IPS-20b (cell line): ENCODE results near the gene PRSS56.

ENCODE experiments used
- H3K27ac ChIP-seq: one replicate; pipeline ENCODE4 v1.5.1; 2013; ENCODE audit warnings: low read length
- H3K27me3 ChIP-seq: 2 replicates; pipeline ENCODE4 v1.6.1; 2013; ENCODE audit warnings: mild to moderate bottlenecking, low read length, inconsistent platforms; ENCODE audit not compliant: insufficient read depth
- H3K36me3 ChIP-seq: 2 replicates; pipeline ENCODE4 v1.6.1; 2013; ENCODE audit warnings: low read depth, mild to moderate bottlenecking, inconsistent platforms, low read length, moderate library complexity; ENCODE audit not compliant: insufficient read depth
- H3K4me1 ChIP-seq: 2 replicates; pipeline ENCODE4 v1.6.1; 2013; ENCODE audit warnings: mild to moderate bottlenecking, control low read depth, inconsistent platforms, low read length, moderate library complexity; ENCODE audit not compliant: insufficient read depth
- H3K4me3 ChIP-seq: 2 replicates; pipeline ENCODE4 v1.5.1; 2013; ENCODE audit warnings: mild to moderate bottlenecking, low read length, inconsistent platforms
- H3K9ac ChIP-seq: 2 replicates; pipeline ENCODE4 v1.6.1; 2013; ENCODE audit warnings: low read depth, mild to moderate bottlenecking, inconsistent platforms, low read length, moderate library complexity
- H3K9me3 ChIP-seq: 2 replicates; pipeline ENCODE4 v1.6.1; 2013; ENCODE audit warnings: mild to moderate bottlenecking, low read depth, low read length, inconsistent platforms; ENCODE audit not compliant: insufficient read depth

PRSS56 gene

DNA sequence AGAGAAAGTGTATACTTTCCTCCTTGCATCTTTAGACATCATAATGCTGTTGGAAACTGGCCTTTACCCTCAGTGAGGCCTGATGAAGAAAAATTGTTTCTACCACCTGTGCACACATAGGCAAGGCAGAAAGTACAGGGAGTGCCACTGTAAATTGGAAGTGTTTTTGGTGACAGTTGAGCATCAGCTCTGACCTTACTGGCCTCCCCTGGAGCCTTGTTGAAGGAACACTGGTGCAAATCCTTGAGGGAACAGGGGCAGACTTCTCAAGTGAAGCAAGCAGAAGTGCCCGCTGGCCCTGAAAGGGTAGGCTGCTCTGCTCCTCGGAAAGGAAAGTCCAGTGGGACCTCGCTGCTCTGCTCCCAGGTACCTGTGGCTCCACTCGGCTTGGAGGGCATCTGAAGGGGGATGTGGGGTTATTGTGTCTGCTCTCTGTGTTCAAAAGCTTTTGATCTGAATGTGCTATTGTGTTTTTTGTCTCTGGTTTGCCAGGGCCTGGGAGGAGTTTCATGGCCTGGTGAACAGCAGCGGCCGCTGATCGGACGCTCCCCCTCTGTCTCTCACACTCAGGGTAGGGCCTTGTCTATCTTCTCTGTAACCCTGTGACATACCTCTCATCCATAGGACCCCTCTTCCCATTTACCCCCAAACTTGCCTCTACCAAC lies 53.7 kb downstream of the PRSS56 start:
- no peaks in the 10 kb centered on the region for H3K27me3 ChIP-seq
- H3K4me1 ChIP-seq = no peaks in the 10 kb centered on the region
- no peak overlapping the region for H3K9ac ChIP-seq
- H3K9me3 ChIP-seq = no peaks in the 10 kb centered on the region
- H3K36me3 ChIP-seq = peaks cover 78% of the 10 kb centered on the region
- no peak overlapping the region for H3K4me3 ChIP-seq
- no peak overlapping the region for H3K27ac ChIP-seq

DNA sequence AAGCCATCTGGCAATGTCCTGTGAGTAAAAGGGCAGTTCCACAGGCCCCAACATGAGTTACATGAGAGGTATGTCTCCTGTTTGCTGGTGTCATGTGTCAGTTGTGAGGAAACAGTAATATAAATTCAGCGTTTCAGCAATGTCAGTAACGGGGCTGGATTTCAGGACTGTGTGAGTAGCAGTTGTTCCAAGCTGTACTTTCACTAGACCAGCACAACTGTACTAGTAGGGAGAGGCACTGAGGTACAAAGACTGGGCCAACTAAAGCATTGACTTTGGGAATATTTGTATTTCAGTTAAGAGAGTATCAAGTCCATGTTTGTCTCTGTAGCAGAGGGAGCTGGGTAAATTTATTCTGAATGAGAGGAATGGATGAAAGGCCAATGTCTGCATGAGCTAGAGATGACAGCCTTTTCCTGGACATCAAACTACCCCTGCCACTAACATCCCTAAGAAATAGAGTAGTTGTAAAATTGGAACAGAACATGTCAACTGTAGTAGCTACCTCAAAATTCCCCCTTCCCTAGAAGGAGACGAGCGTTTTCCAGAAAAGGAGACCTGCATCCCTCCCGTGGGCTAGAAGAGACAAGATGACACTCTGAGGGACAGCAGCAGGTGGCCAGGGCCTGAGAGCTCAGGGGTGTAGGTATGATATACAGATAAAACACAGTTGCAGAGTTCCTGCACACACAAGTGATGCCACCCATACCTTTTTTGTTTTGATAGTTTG lies 54.7 kb downstream of the PRSS56 start:
- peaks cover 69% of the 10 kb centered on the region for H3K36me3 ChIP-seq
- no peaks in the 10 kb centered on the region for H3K9me3 ChIP-seq

More for the DNA sequence above, 54.7 kb downstream of the PRSS56 start:
- H3K4me1 ChIP-seq = no peaks in the 10 kb centered on the region
- H3K9ac ChIP-seq = no peak overlapping the region
- no peak overlapping the region for H3K27ac ChIP-seq
- no peaks in the 10 kb centered on the region for H3K27me3 ChIP-seq
- H3K4me3 ChIP-seq = no peak overlapping the region
